ENCODE data around the gene ABAT.

ABAT gene

DNA sequence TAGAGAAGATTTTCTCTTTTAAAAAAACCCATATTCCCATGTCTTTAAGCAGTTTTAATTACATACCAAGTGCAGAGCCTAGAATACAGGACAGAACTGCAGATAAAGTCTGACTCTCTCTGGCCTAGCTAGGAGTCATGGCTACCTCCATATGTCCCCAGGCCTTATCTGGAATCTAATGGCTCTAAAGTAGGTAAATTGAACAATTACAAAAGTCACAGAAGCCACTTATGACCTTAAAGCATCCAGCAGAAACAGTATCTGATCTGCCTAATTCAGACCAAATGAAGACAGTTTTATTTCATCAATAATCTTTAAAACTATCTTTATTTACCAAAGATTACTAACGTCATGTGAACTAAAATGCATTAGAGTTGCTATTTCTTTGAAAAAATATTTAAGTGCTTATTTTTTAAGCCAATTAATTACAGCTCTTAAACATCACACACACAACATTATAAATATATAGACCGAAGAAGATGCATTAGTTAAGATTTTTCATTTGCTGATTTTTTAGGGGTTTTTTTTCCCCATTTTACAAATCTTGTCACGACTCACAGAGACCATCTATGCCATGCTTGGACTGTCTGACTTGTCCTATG, 152.0 kb downstream of the ABAT start:
- no peak for DNase-seq

DNA sequence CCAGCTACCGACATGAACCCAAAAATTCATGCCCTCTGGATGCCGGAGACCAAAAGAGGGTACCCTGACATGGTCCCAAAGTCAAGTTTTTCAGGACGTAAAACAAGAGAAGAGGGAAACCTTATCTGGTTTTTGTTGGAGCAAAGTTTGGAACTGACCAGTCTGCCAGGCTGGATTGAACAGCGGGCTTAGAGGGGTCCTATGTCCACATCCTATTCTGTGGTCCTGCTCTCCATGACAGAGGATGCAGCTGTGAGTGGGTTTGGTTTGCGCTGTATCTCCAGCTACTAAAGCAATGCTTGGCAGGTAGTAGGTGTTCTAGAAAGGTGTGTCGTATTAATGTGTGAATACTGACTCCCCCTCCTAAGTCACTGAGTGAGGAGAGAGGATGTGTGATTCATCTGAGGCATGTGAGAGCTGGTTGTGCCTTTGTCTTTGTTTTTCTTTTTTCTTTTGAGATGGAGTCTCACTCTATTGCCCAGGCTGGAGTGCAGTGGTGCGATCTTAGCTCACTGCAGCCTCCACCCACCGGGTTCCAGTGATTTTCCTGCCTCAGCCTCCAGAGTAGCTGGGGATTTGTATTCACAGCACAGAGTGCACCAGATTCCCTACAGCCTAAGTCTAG, 154.2 kb downstream of the ABAT start:
- DNase-seq = no peak

DNA sequence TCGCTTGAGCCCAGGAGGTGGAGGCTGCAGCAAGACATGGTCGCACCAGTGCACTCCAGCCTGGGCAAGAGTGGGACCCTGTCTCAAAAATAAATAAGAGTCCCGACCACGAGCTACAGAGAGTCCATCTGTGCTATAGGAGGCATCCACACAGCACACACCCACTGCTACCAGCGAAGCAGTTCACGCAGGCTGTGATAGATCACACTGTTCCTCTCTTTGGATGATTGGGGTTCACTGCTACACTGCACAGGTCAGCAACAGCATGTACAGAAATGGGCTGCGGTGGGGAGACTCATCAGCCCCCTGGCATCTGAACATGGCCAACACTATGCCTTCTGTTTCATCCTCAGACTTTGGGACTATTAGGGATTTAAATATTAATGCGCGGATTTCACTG, 157.0 kb downstream of the ABAT start:
- DNase-seq = no peak

DNA sequence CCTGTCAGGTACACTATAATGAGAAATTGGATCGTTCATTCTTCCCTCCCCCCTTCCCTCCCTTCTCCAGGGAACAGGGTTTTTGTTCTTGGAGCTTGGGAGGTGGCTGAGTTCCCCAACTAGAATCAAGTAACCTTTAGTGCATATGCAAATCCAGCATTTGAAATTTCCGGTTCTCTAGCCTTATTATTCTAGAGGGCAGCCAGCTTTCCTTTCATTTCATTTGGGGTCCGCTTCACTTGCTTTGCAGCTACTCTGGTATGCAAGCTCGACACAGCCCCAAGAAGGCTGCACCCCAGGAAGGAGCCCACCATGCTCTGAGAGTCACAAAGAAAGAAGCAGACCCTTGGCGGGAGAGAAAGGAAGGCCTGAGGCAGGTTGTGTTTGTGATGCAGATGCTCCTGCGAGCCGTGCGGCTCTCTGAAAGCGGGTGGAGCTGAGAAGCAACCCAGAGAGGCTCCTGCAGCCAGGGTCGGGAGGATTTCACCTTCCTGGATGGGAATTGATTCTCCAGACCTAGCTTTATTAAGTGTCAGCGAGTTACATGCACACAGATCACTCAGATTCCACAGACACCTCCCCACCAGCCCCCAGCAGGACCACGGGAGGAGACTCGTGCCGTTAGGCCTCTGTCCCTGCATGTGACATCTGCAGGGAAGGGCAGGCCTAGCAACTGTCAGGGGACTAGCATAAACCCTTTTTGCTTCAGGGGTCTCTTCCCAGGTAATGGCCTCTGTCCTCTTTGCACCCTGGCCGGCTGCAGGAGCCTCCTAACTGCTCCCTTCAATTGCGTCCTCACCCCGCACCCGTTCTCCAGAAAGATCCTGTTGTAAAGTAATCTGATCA, 157.7 kb downstream of the ABAT start:
- no peak for DNase-seq

DNA sequence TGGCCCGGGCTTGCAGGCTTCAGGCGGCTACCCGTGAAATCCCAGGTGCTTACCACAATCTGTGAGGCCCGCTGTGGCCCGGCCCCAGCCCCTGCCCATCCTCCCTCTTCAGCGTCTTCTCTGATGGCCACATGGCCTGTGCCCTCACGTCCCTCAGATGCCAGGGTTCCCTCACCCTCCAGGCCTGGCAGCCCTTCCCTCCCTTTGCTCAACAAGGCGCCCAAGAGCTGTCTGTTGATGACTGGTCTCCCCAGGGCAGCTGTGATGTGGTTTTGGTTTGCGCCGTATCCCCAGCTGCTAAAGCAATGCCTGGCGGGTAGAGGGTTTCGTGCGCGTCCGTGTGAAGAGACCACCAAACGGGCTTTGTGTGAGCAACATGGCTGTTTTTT, 158.3 kb downstream of the ABAT start:
- no peak for DNase-seq
